ENCODE measurements around the gene RPIA.

GRCh38 chr2:88770016-88770415 is 78.5 kb downstream of the RPIA start:
- no peak for TF ChIP-seq CTCF (IDR thresholded peaks at IDR 0.05; ENCODE audit: low read depth, low read length)
- no peak for TF ChIP-seq EZH2phosphoT487 (IDR thresholded peaks at IDR 0.05; ENCODE audit: low read depth)

All from OCI-LY3 (cell line).